Measurements from ENCODE around the gene BPGM.

- no peak for TF ChIP-seq EZH2 (IDR thresholded peaks at IDR 0.05; ENCODE audit: borderline replicate concordance, low read depth, low read length, poor library complexity, severe bottlenecking)
- TF ChIP-seq, protein P1, sequence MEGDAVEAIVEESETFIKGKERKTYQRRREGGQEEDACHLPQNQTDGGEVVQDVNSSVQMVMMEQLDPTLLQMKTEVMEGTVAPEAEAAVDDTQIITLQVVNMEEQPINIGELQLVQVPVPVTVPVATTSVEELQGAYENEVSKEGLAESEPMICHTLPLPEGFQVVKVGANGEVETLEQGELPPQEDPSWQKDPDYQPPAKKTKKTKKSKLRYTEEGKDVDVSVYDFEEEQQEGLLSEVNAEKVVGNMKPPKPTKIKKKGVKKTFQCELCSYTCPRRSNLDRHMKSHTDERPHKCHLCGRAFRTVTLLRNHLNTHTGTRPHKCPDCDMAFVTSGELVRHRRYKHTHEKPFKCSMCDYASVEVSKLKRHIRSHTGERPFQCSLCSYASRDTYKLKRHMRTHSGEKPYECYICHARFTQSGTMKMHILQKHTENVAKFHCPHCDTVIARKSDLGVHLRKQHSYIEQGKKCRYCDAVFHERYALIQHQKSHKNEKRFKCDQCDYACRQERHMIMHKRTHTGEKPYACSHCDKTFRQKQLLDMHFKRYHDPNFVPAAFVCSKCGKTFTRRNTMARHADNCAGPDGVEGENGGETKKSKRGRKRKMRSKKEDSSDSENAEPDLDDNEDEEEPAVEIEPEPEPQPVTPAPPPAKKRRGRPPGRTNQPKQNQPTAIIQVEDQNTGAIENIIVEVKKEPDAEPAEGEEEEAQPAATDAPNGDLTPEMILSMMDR (conservative IDR thresholded peaks at IDR 0.05; ENCODE audit: low read depth, low read length): no peak
These were observed 45.1 kb downstream of the BPGM start for GRCh38 chr7:134691546-134692343.
